Gastrocnemius medialis (tissue), 4 donors: ENCODE measurements around the gene LCT.

Experiments used
- POLR2A ChIP-seq, 2 donors: fragments of 450-650 bp; IDR thresholded peaks; one replicate each; pipeline ENCODE4 v1.6.1; 2017; ENCODE audit warnings: antibody characterized with exemption in 2 of 2, mild to moderate bottlenecking in 2 of 2, moderate library complexity in 2 of 2
- TF ChIP-seq, protein P1 (sequence below), 5 experiments: fragments of 450-650 bp in 3 of 5; fragments of 200-600 bp in 2 of 5; sonication (generic) in 2 of 5; IDR thresholded peaks in 4 of 5; conservative IDR thresholded peaks in 1 of 5; 1 replicate in 4 of 5; 2 replicates in 1 of 5; pipeline ENCODE4 v1.5.1; 2016 to 2019; ENCODE audit warnings: antibody characterized with exemption in 5 of 5, mild to moderate bottlenecking in 3 of 5, moderate library complexity in 3 of 5

DNA sequence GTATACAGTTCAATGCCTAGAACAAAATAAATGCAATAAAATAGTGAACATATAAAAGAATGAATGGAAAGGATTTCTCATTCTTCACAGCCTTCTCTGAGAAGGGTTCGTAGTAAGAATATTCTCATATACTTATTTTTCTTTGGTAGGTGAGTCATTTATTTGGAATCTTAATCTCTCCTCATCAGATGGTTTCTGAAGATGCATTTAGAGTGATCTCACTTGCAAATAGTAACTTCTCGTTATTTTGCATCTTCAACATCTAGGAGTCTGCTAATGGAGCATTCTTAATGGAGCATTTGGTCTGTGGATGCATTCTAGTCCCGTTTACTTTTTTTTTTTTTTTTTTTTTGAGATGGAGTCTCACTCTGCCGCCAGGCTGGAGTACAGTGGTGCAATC, 91.4 kb downstream of the LCT start:
- TF ChIP-seq, protein P1, sequence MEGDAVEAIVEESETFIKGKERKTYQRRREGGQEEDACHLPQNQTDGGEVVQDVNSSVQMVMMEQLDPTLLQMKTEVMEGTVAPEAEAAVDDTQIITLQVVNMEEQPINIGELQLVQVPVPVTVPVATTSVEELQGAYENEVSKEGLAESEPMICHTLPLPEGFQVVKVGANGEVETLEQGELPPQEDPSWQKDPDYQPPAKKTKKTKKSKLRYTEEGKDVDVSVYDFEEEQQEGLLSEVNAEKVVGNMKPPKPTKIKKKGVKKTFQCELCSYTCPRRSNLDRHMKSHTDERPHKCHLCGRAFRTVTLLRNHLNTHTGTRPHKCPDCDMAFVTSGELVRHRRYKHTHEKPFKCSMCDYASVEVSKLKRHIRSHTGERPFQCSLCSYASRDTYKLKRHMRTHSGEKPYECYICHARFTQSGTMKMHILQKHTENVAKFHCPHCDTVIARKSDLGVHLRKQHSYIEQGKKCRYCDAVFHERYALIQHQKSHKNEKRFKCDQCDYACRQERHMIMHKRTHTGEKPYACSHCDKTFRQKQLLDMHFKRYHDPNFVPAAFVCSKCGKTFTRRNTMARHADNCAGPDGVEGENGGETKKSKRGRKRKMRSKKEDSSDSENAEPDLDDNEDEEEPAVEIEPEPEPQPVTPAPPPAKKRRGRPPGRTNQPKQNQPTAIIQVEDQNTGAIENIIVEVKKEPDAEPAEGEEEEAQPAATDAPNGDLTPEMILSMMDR (IDR thresholded peaks at IDR 0.05 in 4 of 5, conservative IDR thresholded peaks at IDR 0.05 in 1 of 5): no peak
- TF ChIP-seq POLR2A (IDR thresholded peaks at IDR 0.05): no peak
